GM18951 (cell line): ENCODE results near the gene PTPRA.

Experiments
- POLR2A ChIP-seq: IDR thresholded peaks from 4 replicates; pipeline ENCODE4 v1.6.1; 2011; ENCODE audit warnings: mild to moderate bottlenecking; ENCODE audit not compliant: insufficient read length, insufficient read depth; ENCODE audit errors: extremely low read depth
- in situ Hi-C: fragments of 300-500 bp; cut with MboI; formaldehyde crosslinking; loops from one replicate; pipeline ENCODE4 v1.12.0; 2022; ENCODE audit warnings: low sequenced_read_pairs, mixed read lengths, inconsistent platforms; ENCODE audit not compliant: unreplicated experiment

PTPRA gene

GRCh38 chr20:2946988-2947961 is 74.0 kb downstream of the PTPRA start:
- in situ Hi-C loops: no loop called here
- TF ChIP-seq POLR2A: no peak

- no peak for TF ChIP-seq POLR2A
- in situ Hi-C loops: no loop called here
These were observed 75.7 kb downstream of the PTPRA start for GRCh38 chr20:2948968-2949367.

- TF ChIP-seq POLR2A: no peak
- in situ Hi-C loops: no loop called here
These were observed 79.5 kb downstream of the PTPRA start for GRCh38 chr20:2952766-2953165.

GRCh38 chr20:2955257-2955970 is 82.1 kb downstream of the PTPRA start:
- in situ Hi-C loops: no loop called here
- TF ChIP-seq POLR2A: no peak

GRCh38 chr20:2956480-2956879 is 83.2 kb downstream of the PTPRA start:
- in situ Hi-C loops: no loop called here
- TF ChIP-seq POLR2A: no peak

GRCh38 chr20:2967841-2968240 is 94.6 kb downstream of the PTPRA start:
- TF ChIP-seq POLR2A: no peak
- in situ Hi-C loops: no loop called here

GRCh38 chr20:2972126-2972525 is 98.8 kb downstream of the PTPRA start:
- in situ Hi-C loops: no loop called here
- no peak for TF ChIP-seq POLR2A

- in situ Hi-C loops: no loop called here
- no peak for TF ChIP-seq POLR2A
These were observed 100.3 kb downstream of the PTPRA start for GRCh38 chr20:2973574-2973973.

GRCh38 chr20:2978519-2978918 is 105.2 kb downstream of the PTPRA start:
- in situ Hi-C loops: no loop called here

GRCh38 chr20:2981646-2982045 is 108.4 kb downstream of the PTPRA start:
- no peak for TF ChIP-seq POLR2A
- in situ Hi-C loops: no loop called here

More at GRCh38 chr20:2978519-2978918, 105.2 kb downstream of the PTPRA start:
- no peak for TF ChIP-seq POLR2A

GRCh38 chr20:2983508-2983907 is 110.2 kb downstream of the PTPRA start:
- in situ Hi-C loops: no loop called here

GRCh38 chr20:2984028-2984501 is 110.8 kb downstream of the PTPRA start:
- no peak for TF ChIP-seq POLR2A
- in situ Hi-C loops: no loop called here

More at GRCh38 chr20:2983508-2983907, 110.2 kb downstream of the PTPRA start:
- TF ChIP-seq POLR2A: no peak

- in situ Hi-C loops: no loop called here
- no peak for TF ChIP-seq POLR2A
These were observed 111.8 kb downstream of the PTPRA start for GRCh38 chr20:2984956-2985661.
